HepG2 (cell line): ENCODE measurements around the gene RNASE7. TPM values are rescaled to one million over a fixed set of nuclear protein-coding genes. Genes with fewer than 3 reads are reported as not detected.

Experiments
- BATF2 ChIP-seq: sonication (generic); formaldehyde crosslinking; IDR thresholded peaks from 2 replicates; pipeline ENCODE4 v1.8.0; 2022; ENCODE audit warnings: mild to moderate bottlenecking, missing genetic modification reagents, moderate library complexity
- HNF1A ChIP-seq, 2 experiments: sonication (generic) in 1 of 2; formaldehyde crosslinking in 1 of 2; IDR thresholded peaks; 2 replicates each; pipeline versions ENCODE4 v1.4.0 to v1.6.1; 2016 to 2020; ENCODE audit warnings: borderline replicate concordance in 1 of 2, low read depth in 1 of 2, mild to moderate bottlenecking in 1 of 2, missing genetic modification reagents in 1 of 2
- HOMEZ ChIP-seq: IDR thresholded peaks from 2 replicates; pipeline ENCODE4 v1.6.1; 2016; ENCODE audit warnings: low read depth
- MED8 ChIP-seq: sonication (generic); formaldehyde crosslinking; IDR thresholded peaks from 2 replicates; pipeline ENCODE4 v1.8.1; 2023; ENCODE audit warnings: mild to moderate bottlenecking, missing genetic modification reagents; ENCODE audit not compliant: insufficient replicate concordance
- PAXIP1 ChIP-seq: sonication (generic); formaldehyde crosslinking; conservative IDR thresholded peaks from 2 replicates; pipeline ENCODE4 v1.4.0; 2020; ENCODE audit warnings: mild to moderate bottlenecking, missing genetic modification reagents, moderate library complexity
- PCBP1 ChIP-seq: fragments of 200-400 bp; formaldehyde crosslinking; IDR thresholded peaks from 2 replicates; pipeline ENCODE4 v1.6.1; 2017; ENCODE audit warnings: mild to moderate bottlenecking, low read depth, low read length, borderline replicate concordance
- STAT6 ChIP-seq: sonication (generic); formaldehyde crosslinking; IDR thresholded peaks from 2 replicates; pipeline ENCODE4 v1.4.0; 2020; ENCODE audit warnings: missing genetic modification reagents, mild to moderate bottlenecking, borderline replicate concordance
- ZFY ChIP-seq: sonication (generic); formaldehyde crosslinking; IDR thresholded peaks from 2 replicates; pipeline ENCODE4 v1.4.0; 2020; ENCODE audit warnings: missing genetic modification reagents
- ZNF260 ChIP-seq: sonication (generic); formaldehyde crosslinking; IDR thresholded peaks from 2 replicates; pipeline ENCODE4 v1.4.0; 2020; ENCODE audit warnings: missing genetic modification reagents, low read depth, mild to moderate bottlenecking, borderline replicate concordance
- ZNF431 ChIP-seq: sonication (generic); formaldehyde crosslinking; IDR thresholded peaks from 2 replicates; pipeline ENCODE4 v1.9.0; 2022; ENCODE audit warnings: missing genetic modification reagents, low read depth, mild to moderate bottlenecking, borderline replicate concordance
- ZNF552 ChIP-seq: sonication (generic); formaldehyde crosslinking; IDR thresholded peaks from 2 replicates; pipeline ENCODE4 v1.9.0; 2022; ENCODE audit warnings: missing genetic modification reagents, mild to moderate bottlenecking, borderline replicate concordance
- ZNF572 ChIP-seq: sonication (generic); formaldehyde crosslinking; IDR thresholded peaks from 2 replicates; pipeline ENCODE4 v1.5.1; 2020; ENCODE audit warnings: mild to moderate bottlenecking, missing genetic modification reagents
- ZNF782 ChIP-seq: sonication (generic); formaldehyde crosslinking; IDR thresholded peaks from 2 replicates; pipeline ENCODE4 v1.4.0; 2020; ENCODE audit warnings: missing genetic modification reagents, mild to moderate bottlenecking, borderline replicate concordance
- ZSCAN25 ChIP-seq: sonication (generic); formaldehyde crosslinking; IDR thresholded peaks from 2 replicates; pipeline ENCODE4 v1.8.0; 2022; ENCODE audit warnings: mild to moderate bottlenecking, missing genetic modification reagents
- polyA plus RNA-seq, 8 experiments: library from polyadenylated mRNA; depleted of rRNA in 3 of 8; stranded (reverse) in 7 of 8; unstranded in 1 of 8; fragments of >200 nt; fragmentation: Illumina TruSeq in 4 of 8; extraction: Trizol in 4 of 8; gene quantifications; 2 replicates each; pipeline versions ENCODE4 v1.2.1 to v1.2.3, GENCODE V29; 2011 to 2016; ENCODE audit warnings: low read depth in 4 of 8, missing spikeins in 1 of 8, mixed read lengths in 1 of 8; ENCODE audit not compliant: insufficient read depth in 1 of 8
- total RNA-seq, 5 experiments: library from RNA; depleted of rRNA; stranded (reverse); fragments of >200 nt; fragmentation: Illumina TruSeq; extraction: Trizol; gene quantifications; 2 replicates each; pipeline ENCODE4 v1.2.3, GENCODE V29; 2016; ENCODE audit warnings: low read depth in 1 of 5

RNASE7 gene
- total and polyA plus RNA-seq, 2 of the 13 experiments (the other 11 are each of a cell fraction or from before 2014, with no cell fraction given), result 0.04 TPM; not detected in 1

GRCh38 chr14:21055432-21056117 lies 13.4 kb downstream of the RNASE7 start (continued):
- TF ChIP-seq HNF1A (IDR thresholded peaks at IDR 0.05; ENCODE audit: low read depth), result peak; percentile 91
- TF ChIP-seq HNF1A (CRISPR knock-in tag; IDR thresholded peaks at IDR 0.05; ENCODE audit: borderline replicate concordance), result peak; percentile 91
- peak; percentile 84 for TF ChIP-seq HOMEZ (CRISPR knock-in tag)
- peak; percentile 80; the same call in 1 of the 2 replicates for TF ChIP-seq ZSCAN25 (CRISPR knock-in tag)
- TF ChIP-seq ZNF552, result no peak; the same call in 1 of the 2 replicates
- TF ChIP-seq ZNF431 (CRISPR knock-in tag), result peak; percentile 59; the same call in 1 of the 2 replicates
- TF ChIP-seq STAT6 (CRISPR knock-in tag), result peak; percentile 49; the same call in 1 of the 2 replicates
- peak; percentile 85 for TF ChIP-seq ZFY (CRISPR knock-in tag)
- TF ChIP-seq ZNF782 (CRISPR knock-in tag), result peak; percentile 65; the same call in 1 of the 2 replicates
- no peak for TF ChIP-seq ZNF260
- TF ChIP-seq BATF2 (CRISPR knock-in tag), result peak; percentile 59; the same call in 1 of the 2 replicates
- peak; percentile 73 for TF ChIP-seq MED8 (CRISPR knock-in tag)
- peak; percentile 98 for TF ChIP-seq PAXIP1 (CRISPR knock-in tag)
- TF ChIP-seq ZNF572 (CRISPR knock-in tag), result no peak
- no peak for TF ChIP-seq PCBP1
